OCI-LY1 (cell line): ENCODE results near the gene ZNF555.
"Not testable (repeated sequence)": the region's sequence is repeated elsewhere in the genome, so short reads cannot be mapped to it uniquely, and the experiment has no call there.

Source experiments
- CTCF ChIP-seq: fragments of 200-600 bp; sonication (generic), shearing (Covaris generic); IDR thresholded peaks from 2 replicates; pipeline ENCODE4 v1.5.1; 2017; ENCODE audit warnings: mild to moderate bottlenecking, antibody characterized with exemption, low read length, moderate library complexity, mixed read lengths
- EZH2 ChIP-seq: fragments of 200-600 bp; sonication (generic), shearing (Covaris generic); IDR thresholded peaks from 2 replicates; pipeline ENCODE4 v1.8.0; 2017; ENCODE audit warnings: borderline replicate concordance, mixed run types, mild to moderate bottlenecking, antibody characterized with exemption, low read length, moderate library complexity, mixed read lengths

- not testable (repeated sequence) for TF ChIP-seq CTCF, EZH2
Observed at GRCh38 chr19:2890531-2890930, 49.3 kb downstream of the ZNF555 start.
